Suprapubic skin (tissue), 4 donors: ENCODE measurements around the gene NVL. TPM values are rescaled to one million over a fixed set of nuclear protein-coding genes. Genes with fewer than 3 reads are reported as not detected.

ENCODE experiments used
- DNase-seq, 2 donors: peaks; one replicate each; pipeline ENCODE4 v3.0.0-alpha.2; 2019; ENCODE audit warnings: low spot score in 2 of 2
- H3K27ac ChIP-seq: fragments of 200-600 bp; sonication (generic); one replicate; pipeline ENCODE4 v1.5.1; 2019
- H3K27me3 ChIP-seq: fragments of 200-600 bp; sonication (generic); one replicate; pipeline ENCODE4 v1.5.1; 2019
- H3K36me3 ChIP-seq: fragments of 200-600 bp; sonication (generic); one replicate; pipeline ENCODE4 v1.5.1; 2019
- H3K4me1 ChIP-seq: fragments of 200-600 bp; sonication (generic); one replicate; pipeline ENCODE4 v1.5.1; 2019
- H3K4me3 ChIP-seq: fragments of 200-600 bp; sonication (generic); one replicate; pipeline ENCODE4 v1.5.1; 2019; ENCODE audit warnings: mild to moderate bottlenecking
- H3K9me3 ChIP-seq: fragments of 200-600 bp; sonication (generic); one replicate; pipeline ENCODE4 v1.5.1; 2019
- EP300 ChIP-seq: sonication (generic); formaldehyde crosslinking; IDR thresholded peaks from one replicate; pipeline ENCODE4 v1.6.1; 2017; ENCODE audit warnings: antibody characterized with exemption
- POLR2A ChIP-seq, 2 donors: fragments of 450-650 bp; IDR thresholded peaks; one replicate each; pipeline ENCODE4 v1.6.1; 2017; ENCODE audit warnings: antibody characterized with exemption in 2 of 2, mild to moderate bottlenecking in 2 of 2, moderate library complexity in 2 of 2
- POLR2AphosphoS5 ChIP-seq, 3 donors: sonication (generic); formaldehyde crosslinking; IDR thresholded peaks; one replicate each; pipeline ENCODE4 v1.6.1; 2017; ENCODE audit warnings: antibody characterized with exemption in 3 of 3
- WGBS: methylation state at CpG from one replicate; pipeline ENCODE4 v1.1.5; 2018; 5-methylcytosine and 5-hydroxymethylcytosine counted together
- total RNA-seq, 4 donors: library from RNA; depleted of rRNA; stranded (reverse); fragments of >200 nt; gene quantifications; one replicate each; pipeline ENCODE4 v1.1.0, GENCODE V29; 2016
- TF ChIP-seq, protein P1 (sequence below), 2 donors: fragments of 200-600 bp in 1 of 2; fragments of 450-650 bp in 1 of 2; sonication (generic) in 1 of 2; IDR thresholded peaks; one replicate each; pipeline ENCODE4 v1.5.1; 2016 to 2019; ENCODE audit warnings: antibody characterized with exemption in 2 of 2, mild to moderate bottlenecking in 1 of 2, moderate library complexity in 1 of 2

Gene NVL
- total RNA-seq, 4 donors from 2014 or later = 31.7 to 86.4 (median 36.8) TPM

- 96% methylated on average over 2 of the region's 2 CpGs for WGBS
- TF ChIP-seq EP300 (no peak), POLR2AphosphoS5 (IDR thresholded peaks at IDR 0.05) (no peak), POLR2A (IDR thresholded peaks at IDR 0.05) (no peak)
- TF ChIP-seq, protein P1, sequence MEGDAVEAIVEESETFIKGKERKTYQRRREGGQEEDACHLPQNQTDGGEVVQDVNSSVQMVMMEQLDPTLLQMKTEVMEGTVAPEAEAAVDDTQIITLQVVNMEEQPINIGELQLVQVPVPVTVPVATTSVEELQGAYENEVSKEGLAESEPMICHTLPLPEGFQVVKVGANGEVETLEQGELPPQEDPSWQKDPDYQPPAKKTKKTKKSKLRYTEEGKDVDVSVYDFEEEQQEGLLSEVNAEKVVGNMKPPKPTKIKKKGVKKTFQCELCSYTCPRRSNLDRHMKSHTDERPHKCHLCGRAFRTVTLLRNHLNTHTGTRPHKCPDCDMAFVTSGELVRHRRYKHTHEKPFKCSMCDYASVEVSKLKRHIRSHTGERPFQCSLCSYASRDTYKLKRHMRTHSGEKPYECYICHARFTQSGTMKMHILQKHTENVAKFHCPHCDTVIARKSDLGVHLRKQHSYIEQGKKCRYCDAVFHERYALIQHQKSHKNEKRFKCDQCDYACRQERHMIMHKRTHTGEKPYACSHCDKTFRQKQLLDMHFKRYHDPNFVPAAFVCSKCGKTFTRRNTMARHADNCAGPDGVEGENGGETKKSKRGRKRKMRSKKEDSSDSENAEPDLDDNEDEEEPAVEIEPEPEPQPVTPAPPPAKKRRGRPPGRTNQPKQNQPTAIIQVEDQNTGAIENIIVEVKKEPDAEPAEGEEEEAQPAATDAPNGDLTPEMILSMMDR (IDR thresholded peaks at IDR 0.05) = no peak
- H3K4me3 ChIP-seq = no peak overlapping the region
- H3K27me3 ChIP-seq = no peaks in the 10 kb centered on the region
- H3K9me3 ChIP-seq = no peaks in the 10 kb centered on the region
- H3K27ac ChIP-seq = no peak overlapping the region
- H3K36me3 ChIP-seq = no peaks in the 10 kb centered on the region
- DNase-seq = no peak
- peaks cover 29% of the 10 kb centered on the region for H3K4me1 ChIP-seq
Measured at GRCh38 chr1:224331824-224332223, 1.9 kb upstream of the NVL start.

DNA sequence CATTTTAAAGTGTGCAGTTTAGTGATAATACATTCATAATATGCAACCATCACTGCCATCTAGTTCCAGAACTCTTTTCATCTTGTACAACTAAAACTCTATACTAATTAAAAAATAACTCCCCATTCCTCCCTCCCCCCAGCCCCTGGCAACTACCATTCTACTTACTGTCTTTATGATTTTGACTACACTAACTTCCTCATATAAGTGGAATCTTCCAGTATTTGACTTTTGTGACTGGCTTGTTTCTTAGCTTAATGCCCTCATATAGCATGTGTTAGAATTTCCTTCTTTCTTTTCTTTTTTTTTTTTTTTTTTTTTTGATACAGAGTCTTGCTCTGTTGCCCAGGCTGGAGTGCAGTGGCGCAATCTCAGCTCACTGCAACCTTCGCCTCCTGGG, 1.4 kb upstream of the NVL start:
- H3K36me3 ChIP-seq = no peaks in the 10 kb centered on the region
- H3K4me1 ChIP-seq = peaks cover 30% of the 10 kb centered on the region
- WGBS = 96% methylated on average over 2 of the region's 2 CpGs
- TF ChIP-seq EP300 = no peak
- no peak for TF ChIP-seq POLR2A (IDR thresholded peaks at IDR 0.05)
- TF ChIP-seq POLR2AphosphoS5 (IDR thresholded peaks at IDR 0.05) = no peak
- TF ChIP-seq, protein P1 (IDR thresholded peaks at IDR 0.05) = no peak
- DNase-seq = no peak
- peak overlapping the region; percentile 78 for H3K4me3 ChIP-seq
- H3K27ac ChIP-seq = no peak overlapping the region
- H3K9me3 ChIP-seq = no peaks in the 10 kb centered on the region
- H3K27me3 ChIP-seq = no peaks in the 10 kb centered on the region

DNA sequence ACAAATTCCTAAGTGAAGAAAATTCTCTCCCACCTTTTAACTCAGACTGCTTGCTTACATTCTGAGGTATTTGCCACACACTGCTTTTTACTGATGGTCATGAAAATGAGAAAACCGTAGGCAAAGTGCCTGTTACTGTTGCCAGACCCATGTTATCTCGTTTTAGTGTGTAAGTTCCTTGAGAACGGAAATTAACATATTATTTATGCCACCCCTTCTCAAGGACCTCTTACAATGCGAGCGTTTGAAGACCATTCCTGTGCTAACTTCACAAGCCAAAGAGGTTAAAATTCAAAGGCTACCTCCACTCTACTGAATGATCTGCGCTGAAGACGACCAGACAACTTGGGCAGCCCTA, 509 bp downstream of the NVL start:
- no peak for DNase-seq
- Histone ChIP-seq H3K36me3 (peaks cover 8% of the 10 kb centered on the region), H3K4me3 (peak overlapping the region; percentile 78), H3K4me1 (peaks cover 30% of the 10 kb centered on the region), H3K27ac (peak overlapping the region; percentile 93), H3K27me3 (no peaks in the 10 kb centered on the region), H3K9me3 (no peaks in the 10 kb centered on the region)
- under 1% methylated on average over 7 of the region's 7 CpGs for WGBS
- TF ChIP-seq POLR2A (IDR thresholded peaks at IDR 0.05) (no peak), POLR2AphosphoS5 (IDR thresholded peaks at IDR 0.05) (no peak), EP300 (no peak)
- TF ChIP-seq, protein P1 (IDR thresholded peaks at IDR 0.05) = no peak

DNA sequence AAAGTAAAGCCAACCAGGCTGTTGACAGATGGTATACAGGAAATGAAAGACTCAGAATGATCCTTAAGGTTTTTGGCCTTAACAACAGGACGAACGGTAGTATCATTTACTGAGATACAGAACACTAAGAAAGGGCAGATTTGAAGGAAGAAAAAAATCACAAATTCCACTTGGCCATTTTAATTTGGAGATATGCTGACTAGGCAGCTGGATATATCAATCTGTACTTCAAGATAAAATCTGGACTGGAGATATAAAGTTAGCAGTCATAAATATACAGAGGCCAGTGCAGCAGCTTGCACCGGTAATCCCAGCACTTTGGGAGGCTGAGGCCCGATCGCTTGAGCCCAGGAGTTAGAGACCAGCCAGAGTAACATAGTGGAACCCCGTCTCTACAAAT, 1.3 kb downstream of the NVL start:
- H3K27me3 ChIP-seq = no peaks in the 10 kb centered on the region
- no peak for TF ChIP-seq POLR2A (IDR thresholded peaks at IDR 0.05)
- TF ChIP-seq, protein P1 (IDR thresholded peaks at IDR 0.05) = no peak
- no peak for TF ChIP-seq POLR2AphosphoS5 (IDR thresholded peaks at IDR 0.05)
- H3K4me3 ChIP-seq = peak overlapping the region; percentile 78
- peaks cover 34% of the 10 kb centered on the region for H3K4me1 ChIP-seq
- H3K36me3 ChIP-seq = peaks cover 8% of the 10 kb centered on the region
- 70% methylated on average over 6 of the region's 6 CpGs for WGBS
- H3K9me3 ChIP-seq = no peaks in the 10 kb centered on the region
- H3K27ac ChIP-seq = no peak overlapping the region
- no peak for DNase-seq

DNA sequence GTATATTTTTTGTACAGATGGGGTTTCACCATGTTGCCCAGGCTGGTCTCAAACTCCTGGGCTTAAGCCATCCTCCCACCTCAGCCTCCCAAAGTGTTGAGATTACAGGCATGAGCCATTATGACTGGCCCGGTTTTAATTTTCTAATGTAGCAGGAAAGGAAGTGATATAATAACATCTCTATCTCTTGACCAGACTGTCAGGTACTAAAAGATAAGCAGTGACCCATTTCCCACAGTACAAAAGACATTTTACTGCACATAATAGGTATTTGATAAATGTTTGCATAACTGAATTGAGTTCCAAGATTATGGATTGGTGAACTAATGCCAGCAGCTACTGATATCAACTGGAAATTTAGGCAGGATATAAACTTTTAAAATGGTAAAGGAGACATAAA, 4.0 kb downstream of the NVL start:
- Histone ChIP-seq H3K36me3 (peaks cover 8% of the 10 kb centered on the region), H3K27ac (no peak overlapping the region), H3K4me3 (no peak overlapping the region), H3K27me3 (no peaks in the 10 kb centered on the region), H3K4me1 (peaks cover 33% of the 10 kb centered on the region), H3K9me3 (no peaks in the 10 kb centered on the region)
- TF ChIP-seq POLR2A (IDR thresholded peaks at IDR 0.05) (no peak), POLR2AphosphoS5 (IDR thresholded peaks at IDR 0.05) (no peak), EP300 (no peak)
- TF ChIP-seq, protein P1 (IDR thresholded peaks at IDR 0.05) = no peak
- no peak for DNase-seq
- WGBS = 64% methylated on average over 1 of the region's 1 CpG
